Measurements from ENCODE around the gene MCM3. TPM values are rescaled to one million over a fixed set of nuclear protein-coding genes. Genes with fewer than 3 reads are reported as not detected.

The MCM3 gene
- total and polyA plus RNA-seq, 4 experiments from 2014 or later: 46.2 to 58.1 (median 51.4) TPM

Other genes with a start within 250 kb of the MCM3 start
- gene PKHD1, start 197.1 kb downstream of the MCM3 start, total RNA-seq: not detected
- not detected for gene PKHD1, start 197.1 kb downstream of the MCM3 start, polyA plus RNA-seq
- gene IL17A, start 98.4 kb downstream of the MCM3 start, total RNA-seq: not detected
- gene IL17A, start 98.4 kb downstream of the MCM3 start, polyA plus RNA-seq: under 1 TPM; 0.13 to 0.16 TPM
- gene IL17F, start 40.2 kb downstream of the MCM3 start, total RNA-seq: not detected
- gene IL17F, start 40.2 kb downstream of the MCM3 start, polyA plus RNA-seq: not detected
- gene PAQR8, start 77.4 kb upstream of the MCM3 start, total RNA-seq: 10 to 100 TPM; 36.4 to 40.9 TPM
- 10 to 100 TPM; 14.5 to 30.3 TPM for gene PAQR8, start 77.4 kb upstream of the MCM3 start, polyA plus RNA-seq
- gene EFHC1, start 135.6 kb upstream of the MCM3 start, total RNA-seq: 10 to 100 TPM in 1 of 2 experiments, 1 to 10 TPM in 1; 6.4 to 10.4 TPM
- gene EFHC1, start 135.6 kb upstream of the MCM3 start, polyA plus RNA-seq: 1 to 10 TPM; 1.5 to 1.8 TPM

All from CD4-positive, alpha-beta memory T cell (primary cell).